HAP-1 (cell line): ENCODE measurements around the gene INTS15.

Experiments used
- DNase-seq, 2 experiments: peaks; one replicate each; pipeline ENCODE4 v3.0.0-alpha.2; 2016 to 2020; ENCODE audit warnings: low spot score in 2 of 2
- H3K27me3 ChIP-seq: fragments of 250-450 bp; sonication (Bioruptor Pico); 2 replicates; pipeline ENCODE4 v1.5.1; 2020; ENCODE audit warnings: low read depth, mild to moderate bottlenecking, moderate library complexity
- H3K36me3 ChIP-seq: fragments of 250-450 bp; sonication (Bioruptor Pico); replicated peaks from 2 replicates; pipeline ENCODE4 v1.5.1; 2020; ENCODE audit warnings: mild to moderate bottlenecking
- H3K4me1 ChIP-seq: fragments of 250-450 bp; sonication (Bioruptor Pico); 2 replicates; pipeline ENCODE4 v1.5.1; 2020; ENCODE audit warnings: mild to moderate bottlenecking
- H3K4me3 ChIP-seq: fragments of 250-450 bp; sonication (Bioruptor Pico); 2 replicates; pipeline ENCODE4 v1.5.1; 2020; ENCODE audit warnings: mild to moderate bottlenecking, moderate library complexity
- H3K9me3 ChIP-seq: fragments of 250-450 bp; sonication (Bioruptor Pico); 2 replicates; pipeline ENCODE4 v1.5.1; 2020; ENCODE audit warnings: mild to moderate bottlenecking, moderate library complexity
- in situ Hi-C: fragments of 300-500 bp; cut with MboI; formaldehyde crosslinking; loops from 3 replicates; pipeline ENCODE4 v1.14.3; 2020; ENCODE audit warnings: low sequenced_read_pairs, inconsistent platforms, mixed read lengths

The INTS15 gene

GRCh38 chr7:6589151-6589828 lies 531 bp upstream of the INTS15 start:
- in situ Hi-C loops, result no loop called here

GRCh38 chr7:6590645-6591110 lies 857 bp downstream of the INTS15 start:
- in situ Hi-C loops, result no loop called here
- DNase-seq, result no peak
- Histone ChIP-seq H3K36me3 (peaks cover 51% of the 10 kb centered on the region), H3K27me3 (no peaks in the 10 kb centered on the region), H3K4me3 (peak overlapping the region; percentile 84), H3K9me3 (no peaks in the 10 kb centered on the region), H3K4me1 (peaks cover 4% of the 10 kb centered on the region)

More at GRCh38 chr7:6589151-6589828, 531 bp upstream of the INTS15 start:
- H3K27me3 ChIP-seq, result no peaks in the 10 kb centered on the region
- H3K36me3 ChIP-seq, result peaks cover 50% of the 10 kb centered on the region
- H3K4me1 ChIP-seq, result peaks cover 4% of the 10 kb centered on the region
- H3K9me3 ChIP-seq, result no peaks in the 10 kb centered on the region
- no peak for DNase-seq
- H3K4me3 ChIP-seq, result peak overlapping the region; percentile 15; the same call in 1 of the 2 replicates

GRCh38 chr7:6600093-6600492 lies 10.3 kb downstream of the INTS15 start:
- H3K27me3 ChIP-seq, result no peaks in the 10 kb centered on the region
- in situ Hi-C loops, result no loop called here
- H3K4me3 ChIP-seq, result no peak overlapping the region
- H3K9me3 ChIP-seq, result no peaks in the 10 kb centered on the region
- peaks cover 42% of the 10 kb centered on the region for H3K36me3 ChIP-seq
- DNase-seq, result no peak
- H3K4me1 ChIP-seq, result no peaks in the 10 kb centered on the region

- Histone ChIP-seq H3K9me3 (no peaks in the 10 kb centered on the region), H3K4me1 (no peaks in the 10 kb centered on the region), H3K4me3 (no peak overlapping the region), H3K36me3 (peaks cover 20% of the 10 kb centered on the region), H3K27me3 (no peaks in the 10 kb centered on the region)
- in situ Hi-C loops, result no loop called here
- DNase-seq, result no peak
Observed at GRCh38 chr7:6604458-6604857, 14.6 kb downstream of the INTS15 start.

- no peak overlapping the region for H3K4me3 ChIP-seq
- H3K36me3 ChIP-seq, result peaks cover 13% of the 10 kb centered on the region
- H3K4me1 ChIP-seq, result no peaks in the 10 kb centered on the region
- in situ Hi-C loops, result no loop called here
- H3K27me3 ChIP-seq, result no peaks in the 10 kb centered on the region
- no peaks in the 10 kb centered on the region for H3K9me3 ChIP-seq
- no peak for DNase-seq
Observed at GRCh38 chr7:6606866-6607583, 17.2 kb downstream of the INTS15 start.

- peaks cover 7% of the 10 kb centered on the region for H3K36me3 ChIP-seq
- H3K27me3 ChIP-seq, result no peaks in the 10 kb centered on the region
- H3K4me3 ChIP-seq, result no peak overlapping the region
- in situ Hi-C loops, result no loop called here
- no peaks in the 10 kb centered on the region for H3K9me3 ChIP-seq
- no peaks in the 10 kb centered on the region for H3K4me1 ChIP-seq
- no peak for DNase-seq
Observed at GRCh38 chr7:6607651-6608051, 17.8 kb downstream of the INTS15 start.

- DNase-seq, result no peak
- Histone ChIP-seq H3K4me3 (no peak overlapping the region), H3K4me1 (no peaks in the 10 kb centered on the region), H3K9me3 (no peaks in the 10 kb centered on the region), H3K27me3 (no peaks in the 10 kb centered on the region), H3K36me3 (peaks cover 3% of the 10 kb centered on the region; the same call in 1 of the 2 replicates)
- in situ Hi-C loops, result no loop called here
Observed at GRCh38 chr7:6608081-6608480, 18.3 kb downstream of the INTS15 start.

- DNase-seq, result no peak
- Histone ChIP-seq H3K4me1 (no peaks in the 10 kb centered on the region), H3K9me3 (no peaks in the 10 kb centered on the region), H3K4me3 (no peak overlapping the region), H3K36me3 (peaks cover 3% of the 10 kb centered on the region; the same call in 1 of the 2 replicates), H3K27me3 (no peaks in the 10 kb centered on the region)
- in situ Hi-C loops, result no loop called here
Observed at GRCh38 chr7:6608794-6609193, 19.0 kb downstream of the INTS15 start.

GRCh38 chr7:6612819-6613218 lies 23.0 kb downstream of the INTS15 start:
- Histone ChIP-seq H3K4me3 (no peak overlapping the region), H3K4me1 (peaks cover 6% of the 10 kb centered on the region)
- in situ Hi-C loops, result no loop called here

GRCh38 chr7:6613706-6614105 lies 23.9 kb downstream of the INTS15 start:
- Histone ChIP-seq H3K4me1 (peaks cover 6% of the 10 kb centered on the region), H3K4me3 (no peak overlapping the region), H3K27me3 (no peaks in the 10 kb centered on the region), H3K36me3 (no peaks in the 10 kb centered on the region; the same call in 1 of the 2 replicates), H3K9me3 (no peaks in the 10 kb centered on the region)
- in situ Hi-C loops, result no loop called here
- DNase-seq, result no peak

More at GRCh38 chr7:6612819-6613218, 23.0 kb downstream of the INTS15 start:
- no peaks in the 10 kb centered on the region for H3K9me3 ChIP-seq
- DNase-seq, result no peak
- H3K36me3 ChIP-seq, result peaks cover 3% of the 10 kb centered on the region; the same call in 1 of the 2 replicates
- H3K27me3 ChIP-seq, result no peaks in the 10 kb centered on the region

GRCh38 chr7:6614953-6615722 lies 25.3 kb downstream of the INTS15 start, which contains the start of gene ZNF853:
ZNF853 (plus strand) TSS chr7:6615610; CDS start chr7:6616175, 565 bp downstream.
- Histone ChIP-seq H3K27me3 (no peaks in the 10 kb centered on the region), H3K4me3 (peak within 1 kb of the TSS; percentile 52), H3K9me3 (no peaks in the 10 kb centered on the region), H3K36me3 (no peaks in the 10 kb centered on the region; the same call in 1 of the 2 replicates), H3K4me1 (peaks cover 6% of the 10 kb centered on the region)
- peak in 1 of 2 experiments; percentile 42 for DNase-seq
- in situ Hi-C loops, result no loop called here

- H3K4me3 ChIP-seq, result peak overlapping the region; percentile 52
Observed at GRCh38 chr7:6615723-6616555, 26.1 kb downstream of the INTS15 start.

More at GRCh38 chr7:6615723-6616555, 26.1 kb downstream of the INTS15 start:
- no peaks in the 10 kb centered on the region for H3K9me3 ChIP-seq
- H3K4me1 ChIP-seq, result peaks cover 6% of the 10 kb centered on the region
- DNase-seq, result peak in 1 of 2 experiments; percentile 40
- in situ Hi-C loops, result no loop called here
- no peaks in the 10 kb centered on the region for H3K27me3 ChIP-seq
- no peaks in the 10 kb centered on the region; the same call in 1 of the 2 replicates for H3K36me3 ChIP-seq
